CD8-positive, alpha-beta memory T cell (primary cell): ENCODE data around the gene MYO18A. TPM values are rescaled to one million over a fixed set of nuclear protein-coding genes. Genes with fewer than 3 reads are reported as not detected.

Source experiments
- CTCF ChIA-PET: fragments of 350-600 bp; sonication (Branson Sonifier 250); formaldehyde crosslinking; loops from one replicate; lab custom pipeline; 2021; ENCODE audit warnings: antibody characterized with exemption; lab: Charles Lee
- POLR2A ChIA-PET: fragments of 350-600 bp; sonication (Branson Sonifier 250); formaldehyde crosslinking; loops from one replicate; lab custom pipeline; 2021; ENCODE audit warnings: antibody characterized with exemption; lab: Charles Lee
- DNase-seq, 5 donors: peaks; one replicate each; pipeline versions ENCODE4 v3.0.0 to v3.0.0-alpha.2; 2020 to 2022; ENCODE audit warnings: mixed read lengths in 1 of 5
- H3K27ac ChIP-seq: one replicate; pipeline ENCODE4 v1.7.0; 2013; ENCODE audit warnings: low read depth, mild to moderate bottlenecking, low read length, moderate library complexity
- H3K27me3 ChIP-seq: 2 replicates; pipeline ENCODE4 v1.7.0; 2013; ENCODE audit warnings: low read length, mild to moderate bottlenecking; ENCODE audit not compliant: insufficient read depth, poor library complexity, severe bottlenecking
- H3K36me3 ChIP-seq: 2 replicates; pipeline ENCODE4 v1.7.0; 2013; ENCODE audit warnings: mild to moderate bottlenecking, low read length, moderate library complexity; ENCODE audit not compliant: insufficient read depth
- H3K4me1 ChIP-seq: 2 replicates; pipeline ENCODE4 v1.7.0; 2013; ENCODE audit warnings: mild to moderate bottlenecking, low read length, moderate library complexity; ENCODE audit not compliant: insufficient read depth
- H3K4me3 ChIP-seq: 2 replicates; pipeline ENCODE4 v1.7.0; 2013; ENCODE audit warnings: mild to moderate bottlenecking, low read length
- H3K9me3 ChIP-seq: 2 replicates; pipeline ENCODE4 v1.7.0; 2013; ENCODE audit warnings: mild to moderate bottlenecking, low read length
- H3K27ac Mint-ChIP-seq, 8 donors: one replicate each; pipeline ENCODE4 v1.8.0; 2020 to 2021; ENCODE audit warnings: mixed read lengths in 8 of 8, mild to moderate bottlenecking in 6 of 8, inconsistent platforms in 3 of 8, moderate library complexity in 3 of 8
- H3K27me3 Mint-ChIP-seq, 2 donors: one replicate each; pipeline ENCODE4 v1.8.0; 2020 to 2021; ENCODE audit warnings: mixed read lengths in 2 of 2, mild to moderate bottlenecking in 1 of 2, moderate library complexity in 1 of 2
- H3K36me3 Mint-ChIP-seq, 3 donors: one replicate each; pipeline ENCODE4 v1.8.0; 2020 to 2021; ENCODE audit warnings: mixed read lengths in 3 of 3, inconsistent platforms in 1 of 3, mild to moderate bottlenecking in 1 of 3
- H3K4me1 Mint-ChIP-seq, 3 donors: one replicate each; pipeline ENCODE4 v1.8.0; 2020 to 2021; ENCODE audit warnings: mixed read lengths in 3 of 3, inconsistent platforms in 1 of 3, mild to moderate bottlenecking in 1 of 3
- H3K4me3 Mint-ChIP-seq, 7 donors: one replicate each; pipeline ENCODE4 v1.8.0; 2020 to 2021; ENCODE audit warnings: mixed read lengths in 7 of 7, mild to moderate bottlenecking in 6 of 7, moderate library complexity in 4 of 7, inconsistent platforms in 2 of 7
- H3K9me3 Mint-ChIP-seq, 5 donors: one replicate each; pipeline ENCODE4 v1.8.0; 2020 to 2022; ENCODE audit warnings: mixed read lengths in 5 of 5, mild to moderate bottlenecking in 3 of 5, moderate library complexity in 2 of 5, inconsistent platforms in 1 of 5
- polyA plus RNA-seq: library from polyadenylated mRNA; unstranded; fragments of 300-500 nt; fragmentation: Illumina TruSeq; gene quantifications from one replicate; pipeline ENCODE4 v1.2.3, GENCODE V29; 2021
- total RNA-seq, 2 experiments: library from RNA; stranded (reverse); gene quantifications; one replicate each; pipeline ENCODE4 v1.2.3, GENCODE V29; 2021

The MYO18A gene
- total and polyA plus RNA-seq, 3 experiments from 2014 or later: 34.0 to 39.7 (median 39.7) TPM

DNA sequence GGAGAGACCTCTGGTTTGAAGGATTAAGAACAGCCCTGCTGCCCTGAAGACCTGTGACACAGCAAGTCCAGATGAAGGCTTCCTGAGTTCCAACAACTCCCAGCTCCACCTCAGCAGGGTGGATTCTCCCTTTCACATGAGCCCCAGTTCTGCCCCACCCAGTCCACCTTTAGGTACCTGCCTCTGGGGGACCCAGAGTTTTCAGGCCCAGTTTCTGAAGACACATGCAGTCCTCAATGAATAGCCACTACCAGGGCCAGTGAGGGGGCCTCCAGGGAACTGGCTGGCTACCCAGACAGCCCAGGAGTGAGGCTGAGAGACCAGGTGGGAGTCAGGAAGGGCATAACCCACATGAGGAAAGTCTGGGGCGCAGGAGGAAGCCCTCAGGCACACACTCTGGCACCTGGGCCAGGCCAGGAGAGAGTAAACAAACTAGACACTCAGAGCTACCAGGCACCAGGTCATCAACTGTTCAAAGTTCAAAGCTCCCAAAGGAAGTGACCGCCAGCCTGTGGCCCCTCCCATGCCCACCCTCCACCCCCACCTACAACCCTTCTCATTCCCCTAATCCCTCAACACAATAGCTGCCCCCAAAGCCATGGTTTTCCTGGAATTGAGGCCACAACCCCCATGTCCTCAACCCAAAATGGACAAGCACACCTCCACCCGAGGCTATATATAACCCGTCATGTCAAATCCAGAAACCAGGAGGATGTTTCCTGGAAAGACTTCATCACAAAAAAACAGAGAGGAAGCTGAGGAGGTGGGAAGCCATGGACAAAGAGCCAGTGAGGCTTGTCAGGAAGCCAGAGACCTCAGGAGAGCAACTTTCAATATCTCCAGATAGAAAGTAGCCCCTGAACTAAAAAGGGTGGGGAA lies 2.1 kb downstream of the MYO18A start:
- peaks cover 0 to 4% of the 10 kb centered on the region in 2 donors for H3K27me3 Mint-ChIP-seq
- H3K36me3 Mint-ChIP-seq: peaks cover 0 to 2% (median 0%) of the 10 kb centered on the region in 3 donors
- H3K4me1 Mint-ChIP-seq: peaks cover 23 to 38% (median 26%) of the 10 kb centered on the region in 3 donors
- Histone ChIP-seq H3K36me3 (no peaks in the 10 kb centered on the region), H3K4me3 (no peak overlapping the region), H3K9me3 (no peaks in the 10 kb centered on the region), H3K27ac (peak overlapping the region; percentile 57), H3K27me3 (no peaks in the 10 kb centered on the region), H3K4me1 (peaks cover 17% of the 10 kb centered on the region)
- CTCF ChIA-PET: interaction anchor here (1.4 to 9.7 kb wide), 6 partner anchors 8 to 61 kb away, joined by 4 to 211 read pairs (median 10); no protein-coding TSS in a partner anchor
- H3K4me3 Mint-ChIP-seq: peak overlapping the region; percentile 59 to 93 (median 73)
- no peak for DNase-seq
- POLR2A ChIA-PET: interaction anchor here (1.7 to 2.7 kb wide), 2 partner anchors 28 to 37 kb away, joined by 13 to 14 read pairs; no protein-coding TSS in a partner anchor
- peak overlapping the region; percentile 50 to 95 (median 90) for H3K27ac Mint-ChIP-seq
- H3K9me3 Mint-ChIP-seq: no peaks in the 10 kb centered on the region

DNA sequence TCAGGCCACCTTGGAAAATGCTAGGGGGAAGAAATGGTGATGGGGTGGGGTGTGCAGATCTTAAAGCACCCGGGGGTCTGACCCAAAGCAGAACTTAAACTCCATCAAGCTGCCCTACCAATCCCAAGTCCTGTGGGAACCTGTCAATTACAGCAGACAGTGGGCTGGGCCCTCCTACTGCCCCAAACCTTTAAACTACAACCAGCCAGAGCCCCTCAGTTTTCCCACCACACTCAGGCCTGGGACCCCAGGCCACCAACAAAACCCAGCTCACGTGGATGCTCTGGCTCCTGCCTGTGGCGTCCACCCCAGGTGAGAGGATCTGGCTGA lies 2.7 kb downstream of the MYO18A start:
- CTCF ChIA-PET: interaction anchor here (1.4 to 9.7 kb wide), 7 partner anchors 9 to 60 kb away, joined by 3 to 211 read pairs (median 7); no protein-coding TSS in a partner anchor
- H3K9me3 ChIP-seq: no peaks in the 10 kb centered on the region
- peak overlapping the region; percentile 34 to 93 (median 88) for H3K4me3 Mint-ChIP-seq
- peaks cover 0 to 2% (median 0%) of the 10 kb centered on the region in 3 donors for H3K36me3 Mint-ChIP-seq
- no peaks in the 10 kb centered on the region for H3K36me3 ChIP-seq
- no peaks in the 10 kb centered on the region for H3K9me3 Mint-ChIP-seq
- H3K27me3 Mint-ChIP-seq: peaks cover 0 to 4% of the 10 kb centered on the region in 2 donors
- H3K4me1 Mint-ChIP-seq: peaks cover 23 to 38% (median 26%) of the 10 kb centered on the region in 3 donors
- no peaks in the 10 kb centered on the region for H3K27me3 ChIP-seq
- no peak for DNase-seq
- POLR2A ChIA-PET: interaction anchor here (0.9 to 2.7 kb wide), 4 partner anchors 8 to 37 kb away, joined by 3 to 14 read pairs (median 8); no protein-coding TSS in a partner anchor
- H3K27ac Mint-ChIP-seq: peak overlapping the region; percentile 67 to 96 (median 90)
- H3K4me1 ChIP-seq: peaks cover 17% of the 10 kb centered on the region
- no peak overlapping the region for H3K4me3 ChIP-seq
- peak overlapping the region; percentile 57 for H3K27ac ChIP-seq

DNA sequence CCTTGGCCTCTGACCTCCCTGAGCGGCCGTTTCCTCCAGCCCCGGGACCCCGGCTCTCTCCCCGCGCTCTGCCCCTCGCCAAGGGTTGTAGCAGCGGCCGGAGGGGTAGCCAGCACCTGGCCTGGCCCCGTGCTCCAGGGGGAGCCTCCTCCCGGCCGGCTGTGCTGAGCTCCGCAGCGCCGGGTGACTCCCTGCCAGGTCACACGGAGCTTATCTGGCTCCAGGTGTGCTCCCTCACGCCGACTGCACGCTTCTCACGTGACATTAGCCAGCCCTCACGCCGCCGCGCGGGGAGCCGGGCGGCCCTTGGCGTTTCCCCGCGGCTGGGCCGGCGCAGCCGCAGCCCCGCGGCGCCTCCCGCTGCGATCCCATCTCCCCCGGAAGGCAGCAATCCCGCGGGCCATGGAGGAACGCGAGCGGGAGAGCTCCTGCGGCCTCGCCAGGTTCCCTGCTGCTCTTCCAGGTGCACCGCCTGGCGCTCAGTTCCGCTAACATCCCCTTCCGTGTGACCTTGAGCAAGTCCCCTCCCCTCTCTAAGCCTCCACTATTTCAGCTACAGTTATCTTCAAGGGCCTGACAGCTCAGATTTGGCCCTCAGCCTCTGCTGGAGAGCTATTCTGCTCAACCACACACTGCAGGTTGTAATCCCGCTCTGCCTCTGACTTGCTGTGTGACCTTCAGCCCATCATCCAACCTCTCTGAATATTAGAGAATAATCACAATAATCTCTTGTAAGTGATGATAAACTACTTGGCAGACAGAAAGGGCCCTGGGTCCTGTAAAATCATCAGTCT lies 3.4 kb downstream of the MYO18A start:
- CTCF ChIA-PET: interaction anchor here (0.6 to 9.7 kb wide), 12 partner anchors 10 to 380 kb away, joined by 3 to 211 read pairs (median 4); no protein-coding TSS in a partner anchor

DNA sequence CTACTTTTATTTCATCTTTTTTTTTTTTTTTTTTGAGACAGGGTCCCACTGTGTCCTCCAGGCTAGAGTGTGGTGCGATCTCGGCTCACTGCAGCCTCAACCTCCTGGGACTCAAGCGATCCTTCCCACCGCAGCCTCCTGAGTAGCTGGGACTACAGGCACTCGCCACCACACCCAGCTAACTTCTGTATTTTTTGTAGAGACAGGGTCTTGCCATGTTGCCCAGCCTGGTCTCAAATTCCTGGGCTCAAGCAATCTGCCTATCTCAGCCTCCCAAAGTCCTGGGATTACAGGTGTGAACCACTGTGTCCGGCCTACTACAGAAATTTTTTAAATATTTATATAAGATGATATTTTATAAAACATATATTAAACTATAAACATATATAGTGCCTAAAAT lies 4.8 kb downstream of the MYO18A start:
- H3K36me3 ChIP-seq: no peaks in the 10 kb centered on the region
- CTCF ChIA-PET: interaction anchor here (1.2 to 9.7 kb wide), 4 partner anchors 27 to 195 kb away, joined by 3 to 211 read pairs (median 38); no protein-coding TSS in a partner anchor
- Mint-ChIP-seq H3K4me1 (peaks cover 22 to 32% (median 23%) of the 10 kb centered on the region in 3 donors), H3K36me3 (peaks cover 0 to 2% (median 0%) of the 10 kb centered on the region in 3 donors), H3K9me3 (no peaks in the 10 kb centered on the region), H3K27ac (no peak overlapping the region), H3K4me3 (no peak overlapping the region), H3K27me3 (no peaks in the 10 kb centered on the region)
- no peaks in the 10 kb centered on the region for H3K9me3 ChIP-seq
- H3K27ac ChIP-seq: no peak overlapping the region
- no peak overlapping the region for H3K4me3 ChIP-seq
- peaks cover 10% of the 10 kb centered on the region for H3K4me1 ChIP-seq
- H3K27me3 ChIP-seq: no peaks in the 10 kb centered on the region
- POLR2A ChIA-PET: interaction anchor here (0.6 to 2.7 kb wide), 3 partner anchors 26 to 117 kb away, joined by 3 to 13 read pairs (median 6); no protein-coding TSS in a partner anchor
- DNase-seq: no peak

More for the DNA sequence above, 3.4 kb downstream of the MYO18A start:
- H3K27me3 Mint-ChIP-seq: peaks cover 0 to 4% of the 10 kb centered on the region in 2 donors
- Histone ChIP-seq H3K4me1 (peaks cover 17% of the 10 kb centered on the region), H3K9me3 (no peaks in the 10 kb centered on the region), H3K27me3 (no peaks in the 10 kb centered on the region), H3K4me3 (peak overlapping the region; percentile 67), H3K27ac (peak overlapping the region; percentile 48), H3K36me3 (no peaks in the 10 kb centered on the region)
- peak overlapping the region; percentile 87 to 93 (median 88) for H3K4me3 Mint-ChIP-seq
- H3K9me3 Mint-ChIP-seq: no peaks in the 10 kb centered on the region
- peaks cover 23 to 38% (median 26%) of the 10 kb centered on the region in 3 donors for H3K4me1 Mint-ChIP-seq
- H3K27ac Mint-ChIP-seq: peak overlapping the region; percentile 84 to 96 (median 92)
- POLR2A ChIA-PET: interaction anchor here (0.5 to 2.7 kb wide), 6 partner anchors 9 to 367 kb away, joined by 3 to 14 read pairs (median 3); partner anchors contain the start of gene NUFIP2
- DNase-seq: peak; percentile 33 to 70 (median 45)
- H3K36me3 Mint-ChIP-seq: peaks cover 0 to 2% (median 0%) of the 10 kb centered on the region in 3 donors

DNA sequence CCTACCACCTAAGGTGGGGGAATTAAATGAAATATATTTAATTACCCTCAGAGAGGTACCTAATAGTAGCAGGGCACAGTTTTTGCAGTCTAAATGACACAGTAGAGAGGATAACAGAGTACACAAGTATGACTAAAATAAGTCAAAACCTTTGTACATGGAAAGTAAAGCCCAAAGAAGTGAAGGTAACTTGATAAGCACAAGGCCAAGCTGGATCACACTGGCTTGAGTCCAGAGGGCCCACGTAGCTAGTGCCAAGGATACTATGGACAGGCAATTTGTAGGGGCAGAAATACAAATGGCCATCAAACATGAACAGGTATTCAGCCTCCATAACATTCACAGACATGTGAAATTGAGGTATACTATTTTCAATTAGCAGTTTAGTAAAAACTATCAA lies 7.6 kb downstream of the MYO18A start:
- no peaks in the 10 kb centered on the region for H3K36me3 ChIP-seq
- Mint-ChIP-seq H3K36me3 (peaks cover 0 to 2% (median 0%) of the 10 kb centered on the region in 3 donors), H3K27ac (no peak overlapping the region), H3K4me3 (no peak overlapping the region), H3K9me3 (no peaks in the 10 kb centered on the region), H3K4me1 (peaks cover 11 to 14% (median 12%) of the 10 kb centered on the region in 3 donors), H3K27me3 (no peaks in the 10 kb centered on the region)
- H3K4me1 ChIP-seq: peaks cover 9% of the 10 kb centered on the region
- no peaks in the 10 kb centered on the region for H3K9me3 ChIP-seq
- H3K27me3 ChIP-seq: no peaks in the 10 kb centered on the region
- H3K4me3 ChIP-seq: no peak overlapping the region
- DNase-seq: no peak
- no peak overlapping the region for H3K27ac ChIP-seq
- ChIA-PET CTCF (interaction anchor here (1.3 kb wide), 1 partner anchor 8 kb away, joined by 6 read pairs; the partner anchor contains the start of gene MYO18A), POLR2A (no interaction called here)

DNA sequence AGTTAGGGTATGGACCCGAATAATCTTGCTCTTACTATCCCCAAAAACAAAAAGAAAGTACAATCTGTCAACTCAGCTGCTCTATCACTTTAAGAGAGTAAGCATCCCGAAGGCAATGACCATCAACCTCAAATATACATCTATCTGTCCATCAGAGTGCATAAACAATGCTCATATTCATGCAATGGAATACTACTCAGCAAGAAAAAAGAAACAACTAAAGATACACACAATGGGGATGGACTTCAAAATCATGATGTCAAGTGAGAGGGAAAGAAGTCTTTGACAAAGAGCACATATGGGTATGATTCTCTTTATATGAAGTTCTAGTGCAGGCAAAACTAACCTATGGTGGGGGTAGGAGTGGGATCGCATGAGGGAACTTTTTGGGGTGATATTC lies 9.5 kb downstream of the MYO18A start:
- Mint-ChIP-seq H3K4me1 (no peaks in the 10 kb centered on the region), H3K27ac (peak overlapping the region in 1 of 8 donors; percentile 4), H3K4me3 (no peak overlapping the region), H3K9me3 (no peaks in the 10 kb centered on the region), H3K36me3 (peaks cover 0 to 12% (median 2%) of the 10 kb centered on the region in 3 donors), H3K27me3 (no peaks in the 10 kb centered on the region)
- no peaks in the 10 kb centered on the region for H3K36me3 ChIP-seq
- no peak overlapping the region for H3K27ac ChIP-seq
- no peaks in the 10 kb centered on the region for H3K4me1 ChIP-seq
- H3K4me3 ChIP-seq: no peak overlapping the region
- no peaks in the 10 kb centered on the region for H3K9me3 ChIP-seq
- ChIA-PET POLR2A (no interaction called here), CTCF (interaction anchor here (1.3 kb wide), 1 partner anchor 22 kb away, joined by 3 read pairs; no protein-coding TSS in a partner anchor)
- no peaks in the 10 kb centered on the region for H3K27me3 ChIP-seq
- DNase-seq: no peak

DNA sequence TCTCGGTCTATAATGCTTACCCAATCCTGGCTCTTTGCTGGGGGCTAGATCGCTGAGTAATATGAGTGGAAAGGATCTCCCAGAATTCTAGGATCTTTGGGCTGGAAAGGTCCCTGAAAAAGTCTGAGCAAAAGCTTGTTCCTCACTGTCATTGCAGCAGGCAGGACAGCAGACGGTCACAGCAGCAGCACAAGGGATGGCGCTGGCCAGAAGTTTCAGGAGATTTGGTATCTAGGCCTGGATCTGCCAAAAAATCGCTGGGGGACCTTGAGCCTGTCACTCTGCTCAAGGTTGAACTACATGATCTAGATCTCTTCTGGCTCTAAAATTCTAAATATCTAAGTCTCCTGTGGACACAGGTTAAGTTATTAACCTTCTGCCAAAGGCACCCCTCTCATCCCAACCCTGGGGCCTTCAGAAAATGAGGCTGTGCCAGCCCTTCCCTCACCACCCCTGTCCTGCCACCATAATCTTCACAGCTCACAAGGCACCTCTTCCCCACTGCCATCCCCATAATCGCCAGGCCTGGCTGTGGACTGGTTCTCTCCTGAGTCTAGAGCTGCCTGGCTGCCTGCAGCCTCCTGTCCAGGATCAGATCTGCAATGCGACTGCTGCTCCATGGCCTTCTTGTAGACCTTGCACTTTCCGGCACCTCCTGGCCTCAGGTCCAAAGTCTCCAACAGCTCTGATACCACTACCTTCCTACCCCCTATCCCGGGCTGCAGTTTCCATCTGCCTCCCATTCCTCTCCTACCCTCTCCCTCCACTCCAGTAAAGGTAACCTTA lies 10.2 kb downstream of the MYO18A start:
- Histone ChIP-seq H3K36me3 (no peaks in the 10 kb centered on the region), H3K27ac (no peak overlapping the region), H3K9me3 (no peaks in the 10 kb centered on the region), H3K4me3 (no peak overlapping the region), H3K4me1 (no peaks in the 10 kb centered on the region), H3K27me3 (no peaks in the 10 kb centered on the region)
- H3K27ac Mint-ChIP-seq: peak overlapping the region in 1 of 8 donors; percentile 43
- no peak for DNase-seq
- POLR2A ChIA-PET: no interaction called here
- peaks cover 0 to 17% (median 3%) of the 10 kb centered on the region in 3 donors for H3K36me3 Mint-ChIP-seq
- CTCF ChIA-PET: interaction anchor here (0.6 to 3.0 kb wide), 3 partner anchors 21 to 51 kb away, joined by 3 to 8 read pairs (median 3); no protein-coding TSS in a partner anchor
- peak overlapping the region in 1 of 7 donors; percentile 7 for H3K4me3 Mint-ChIP-seq
- no peaks in the 10 kb centered on the region for H3K9me3 Mint-ChIP-seq
- no peaks in the 10 kb centered on the region for H3K4me1 Mint-ChIP-seq
- H3K27me3 Mint-ChIP-seq: no peaks in the 10 kb centered on the region
